ENCODE results near the gene EML1. TPM values are rescaled to one million over a fixed set of nuclear protein-coding genes. Genes with fewer than 3 reads are reported as not detected.
A peak's percentile ranks its signal among the peaks of the same experiment; 100 is the strongest.

The EML1 gene
- total and polyA plus RNA-seq, 7 experiments from 2014 or later, result not detected

- Histone ChIP-seq H3K4me3 (ENCODE audit: low read length) (no peak overlapping the region), H3K27ac (ENCODE audit: low read depth, low read length) (no peak overlapping the region), H3K36me3 (ENCODE audit: control insufficient read depth in 2 of 3, insufficient read depth in 3 of 3, low read length in 3 of 3) (no peaks in the 10 kb centered on the region), H3K4me1 (ENCODE audit: control insufficient read depth in 2 of 2, insufficient read depth in 2 of 2, low read length in 2 of 2) (no peaks in the 10 kb centered on the region), H3K27me3 (ENCODE audit: control insufficient read depth in 2 of 2, insufficient read depth in 2 of 2, low read length in 2 of 2) (no peaks in the 10 kb centered on the region), H3K9me3 (ENCODE audit: control insufficient read depth in 2 of 3, low read length in 3 of 3) (no peaks in the 10 kb centered on the region)
- no peak for ATAC-seq
- intact Hi-C loops (cut with micrococcal nuclease), result no loop called here
- H3K27me3 Mint-ChIP-seq, result peaks cover 6 to 37% (median 22%) of the 10 kb centered on the region in 5 donors
- no peak for DNase-seq
- no peak overlapping the region for H3K4me3 Mint-ChIP-seq
- H3K36me3 Mint-ChIP-seq, result no peaks in the 10 kb centered on the region
- ChIA-PET CTCF (no interaction called here), POLR2A (no interaction called here)
- H3K27ac Mint-ChIP-seq, result no peak overlapping the region
- peaks cover 0 to 11% (median 7%) of the 10 kb centered on the region in 7 donors for H3K4me1 Mint-ChIP-seq
- H3K9me3 Mint-ChIP-seq, result no peaks in the 10 kb centered on the region
These were observed 23.0 kb downstream of the EML1 start for GRCh38 chr14:99816217-99816616.

GRCh38 chr14:99816642-99817041, 23.4 kb downstream of the EML1 start:
- Histone ChIP-seq H3K4me3 (ENCODE audit: low read length) (no peak overlapping the region), H3K27me3 (ENCODE audit: control insufficient read depth in 2 of 2, insufficient read depth in 2 of 2, low read length in 2 of 2) (no peaks in the 10 kb centered on the region), H3K9me3 (ENCODE audit: control insufficient read depth in 2 of 3, low read length in 3 of 3) (no peaks in the 10 kb centered on the region), H3K4me1 (ENCODE audit: control insufficient read depth in 2 of 2, insufficient read depth in 2 of 2, low read length in 2 of 2) (peaks cover 0 to 2% of the 10 kb centered on the region in 2 donors), H3K27ac (ENCODE audit: low read depth, low read length) (no peak overlapping the region), H3K36me3 (ENCODE audit: control insufficient read depth in 2 of 3, insufficient read depth in 3 of 3, low read length in 3 of 3) (no peaks in the 10 kb centered on the region)
- H3K27me3 Mint-ChIP-seq, result peaks cover 10 to 34% (median 25%) of the 10 kb centered on the region in 5 donors
- ChIA-PET POLR2A (no interaction called here), CTCF (no interaction called here)
- no peaks in the 10 kb centered on the region for H3K9me3 Mint-ChIP-seq
- DNase-seq (no peak), ATAC-seq (no peak)
- peaks cover 2 to 15% (median 10%) of the 10 kb centered on the region in 7 donors for H3K4me1 Mint-ChIP-seq
- no peaks in the 10 kb centered on the region for H3K36me3 Mint-ChIP-seq
- intact Hi-C loops (cut with micrococcal nuclease), result no loop called here
- no peak overlapping the region for H3K4me3 Mint-ChIP-seq
- no peak overlapping the region for H3K27ac Mint-ChIP-seq

- POLR2A ChIA-PET, result no interaction called here
- no peak overlapping the region for H3K27ac ChIP-seq (ENCODE audit: low read depth, low read length)
These were observed 24.1 kb downstream of the EML1 start for GRCh38 chr14:99817331-99817730.

GRCh38 chr14:99818503-99819036, 25.4 kb downstream of the EML1 start:
- no peak overlapping the region for H3K27ac ChIP-seq (ENCODE audit: low read depth, low read length)
- H3K27me3 Mint-ChIP-seq, result peaks cover 19 to 42% (median 24%) of the 10 kb centered on the region in 5 donors
- CTCF ChIA-PET, result no interaction called here

More at GRCh38 chr14:99817331-99817730, 24.1 kb downstream of the EML1 start:
- peaks cover 14 to 37% (median 28%) of the 10 kb centered on the region in 5 donors for H3K27me3 Mint-ChIP-seq
- ATAC-seq, result no peak
- no peak overlapping the region for H3K4me3 Mint-ChIP-seq
- no peaks in the 10 kb centered on the region for H3K27me3 ChIP-seq (ENCODE audit: control insufficient read depth in 2 of 2, insufficient read depth in 2 of 2, low read length in 2 of 2)
- H3K9me3 ChIP-seq (ENCODE audit: control insufficient read depth in 2 of 3, low read length in 3 of 3), result no peaks in the 10 kb centered on the region
- CTCF ChIA-PET, result no interaction called here
- H3K4me1 Mint-ChIP-seq, result peaks cover 7 to 22% (median 17%) of the 10 kb centered on the region in 7 donors
- no peaks in the 10 kb centered on the region for H3K36me3 Mint-ChIP-seq
- H3K27ac Mint-ChIP-seq, result no peak overlapping the region
- no peaks in the 10 kb centered on the region for H3K9me3 Mint-ChIP-seq
- no peaks in the 10 kb centered on the region for H3K36me3 ChIP-seq (ENCODE audit: control insufficient read depth in 2 of 3, insufficient read depth in 3 of 3, low read length in 3 of 3)
- H3K4me3 ChIP-seq (ENCODE audit: low read length), result no peak overlapping the region
- intact Hi-C loops (cut with micrococcal nuclease), result no loop called here
- no peak for DNase-seq
- peaks cover 4 to 9% of the 10 kb centered on the region in 2 donors for H3K4me1 ChIP-seq (ENCODE audit: control insufficient read depth in 2 of 2, insufficient read depth in 2 of 2, low read length in 2 of 2)

GRCh38 chr14:99819514-99819913, 26.3 kb downstream of the EML1 start:
- Mint-ChIP-seq H3K4me3 (peak overlapping the region in 9 of 10 donors; percentile 5 to 68 (median 30)), H3K36me3 (no peaks in the 10 kb centered on the region), H3K27ac (peak overlapping the region in 1 of 9 donors; percentile 15), H3K9me3 (no peaks in the 10 kb centered on the region), H3K27me3 (peaks cover 19 to 35% (median 24%) of the 10 kb centered on the region in 5 donors), H3K4me1 (peaks cover 12 to 33% (median 23%) of the 10 kb centered on the region in 7 donors)
- no peak overlapping the region for H3K27ac ChIP-seq (ENCODE audit: low read depth, low read length)
- CTCF ChIA-PET, result no interaction called here
- no peaks in the 10 kb centered on the region for H3K27me3 ChIP-seq (ENCODE audit: control insufficient read depth in 2 of 2, insufficient read depth in 2 of 2, low read length in 2 of 2)
- no peak overlapping the region for H3K4me3 ChIP-seq (ENCODE audit: low read length)
- intact Hi-C loops (cut with micrococcal nuclease), result no loop called here
- peak in 1 of 9 donors; percentile 2 for DNase-seq
- POLR2A ChIA-PET, result no interaction called here
- no peaks in the 10 kb centered on the region for H3K9me3 ChIP-seq (ENCODE audit: control insufficient read depth in 2 of 3, low read length in 3 of 3)
- H3K4me1 ChIP-seq (ENCODE audit: control insufficient read depth in 2 of 2, insufficient read depth in 2 of 2, low read length in 2 of 2), result peaks cover 4 to 11% of the 10 kb centered on the region in 2 donors
- ATAC-seq, result peak; percentile 31
- no peaks in the 10 kb centered on the region for H3K36me3 ChIP-seq (ENCODE audit: control insufficient read depth in 2 of 3, insufficient read depth in 3 of 3, low read length in 3 of 3)

More at GRCh38 chr14:99818503-99819036, 25.4 kb downstream of the EML1 start:
- H3K9me3 Mint-ChIP-seq, result no peaks in the 10 kb centered on the region
- Histone ChIP-seq H3K36me3 (ENCODE audit: control insufficient read depth in 2 of 3, insufficient read depth in 3 of 3, low read length in 3 of 3) (no peaks in the 10 kb centered on the region), H3K4me1 (ENCODE audit: control insufficient read depth in 2 of 2, insufficient read depth in 2 of 2, low read length in 2 of 2) (peaks cover 4 to 11% of the 10 kb centered on the region in 2 donors), H3K9me3 (ENCODE audit: control insufficient read depth in 2 of 3, low read length in 3 of 3) (no peaks in the 10 kb centered on the region), H3K4me3 (ENCODE audit: low read length) (no peak overlapping the region), H3K27me3 (ENCODE audit: control insufficient read depth in 2 of 2, insufficient read depth in 2 of 2, low read length in 2 of 2) (no peaks in the 10 kb centered on the region)
- POLR2A ChIA-PET, result no interaction called here
- peaks cover 12 to 32% (median 23%) of the 10 kb centered on the region in 7 donors for H3K4me1 Mint-ChIP-seq
- DNase-seq (no peak), ATAC-seq (no peak)
- no peak overlapping the region for H3K27ac Mint-ChIP-seq
- intact Hi-C loops (cut with micrococcal nuclease), result no loop called here
- H3K36me3 Mint-ChIP-seq, result no peaks in the 10 kb centered on the region
- no peak overlapping the region for H3K4me3 Mint-ChIP-seq

- CTCF ChIA-PET, result no interaction called here
- Histone ChIP-seq H3K27me3 (ENCODE audit: control insufficient read depth in 2 of 2, insufficient read depth in 2 of 2, low read length in 2 of 2) (no peaks in the 10 kb centered on the region), H3K4me1 (ENCODE audit: control insufficient read depth in 2 of 2, insufficient read depth in 2 of 2, low read length in 2 of 2) (peaks cover 4 to 11% of the 10 kb centered on the region in 2 donors), H3K27ac (ENCODE audit: low read depth, low read length) (no peak overlapping the region), H3K9me3 (ENCODE audit: control insufficient read depth in 2 of 3, low read length in 3 of 3) (no peaks in the 10 kb centered on the region), H3K4me3 (ENCODE audit: low read length) (no peak overlapping the region), H3K36me3 (ENCODE audit: control insufficient read depth in 2 of 3, insufficient read depth in 3 of 3, low read length in 3 of 3) (no peaks in the 10 kb centered on the region)
- Mint-ChIP-seq H3K4me3 (no peak overlapping the region), H3K27me3 (peaks cover 19 to 33% (median 25%) of the 10 kb centered on the region in 5 donors), H3K27ac (no peak overlapping the region), H3K36me3 (peaks cover 0 to 3% (median 0%) of the 10 kb centered on the region in 5 donors), H3K9me3 (peaks cover 0 to 1% (median 0%) of the 10 kb centered on the region in 11 donors), H3K4me1 (peaks cover 12 to 33% (median 23%) of the 10 kb centered on the region in 7 donors)
- no peak for DNase-seq
- intact Hi-C loops (cut with micrococcal nuclease), result no loop called here
- POLR2A ChIA-PET, result interaction anchor here (0.6 kb wide), 1 partner anchor 1288 kb away, joined by 3 read pairs; no protein-coding TSS in a partner anchor
- no peak for ATAC-seq
These were observed 27.6 kb downstream of the EML1 start for GRCh38 chr14:99820702-99821331.
